Osteoblast (primary cell): ENCODE results near the gene DLGAP1. TPM values are rescaled to one million over a fixed set of nuclear protein-coding genes. Genes with fewer than 3 reads are reported as not detected.

Experiments used
- DNase-seq: peaks from one replicate; pipeline ENCODE4 v3.0.0; 2011; ENCODE audit warnings: low spot score, mixed read lengths; ENCODE audit not compliant: insufficient read length; ENCODE audit errors: missing footprints
- H2AFZ ChIP-seq: 2 replicates; pipeline ENCODE4 v1.6.0; 2011; ENCODE audit warnings: mild to moderate bottlenecking, low read length
- H3K27ac ChIP-seq: 2 replicates; pipeline ENCODE4 v1.5.1; 2011; ENCODE audit warnings: mild to moderate bottlenecking, low read depth, low read length, moderate library complexity
- H3K27me3 ChIP-seq: 2 replicates; pipeline ENCODE4 v1.6.0; 2012; ENCODE audit warnings: mild to moderate bottlenecking, control low read depth, inconsistent platforms, low read length, moderate library complexity; ENCODE audit not compliant: insufficient read depth
- H3K36me3 ChIP-seq: 2 replicates; pipeline ENCODE4 v1.5.1; 2011; ENCODE audit warnings: mild to moderate bottlenecking, low read length, control low read depth, moderate library complexity; ENCODE audit not compliant: insufficient read depth
- H3K4me1 ChIP-seq: 2 replicates; pipeline ENCODE4 v1.5.1; 2011; ENCODE audit warnings: mild to moderate bottlenecking, low read length, control low read depth, moderate library complexity; ENCODE audit not compliant: insufficient read depth
- H3K4me2 ChIP-seq: 2 replicates; pipeline ENCODE4 v1.6.0; 2011; ENCODE audit warnings: mild to moderate bottlenecking, low read length; ENCODE audit not compliant: insufficient read depth
- H3K4me3 ChIP-seq: fragments of 200-600 bp; sonication (generic); 3 replicates; pipeline ENCODE4 v1.5.1; 2012; ENCODE audit warnings: mild to moderate bottlenecking, low read length, inconsistent platforms; ENCODE audit not compliant: insufficient read depth
- H3K79me2 ChIP-seq: 2 replicates; pipeline ENCODE4 v1.6.0; 2012; ENCODE audit warnings: mild to moderate bottlenecking, low read length, control low read depth, inconsistent platforms; ENCODE audit not compliant: insufficient read depth
- H3K9me3 ChIP-seq: 2 replicates; pipeline ENCODE4 v1.5.1; 2011; ENCODE audit warnings: low read depth, low read length, control low read depth
- H4K20me1 ChIP-seq: 2 replicates; pipeline ENCODE4 v1.6.0; 2012; ENCODE audit warnings: mild to moderate bottlenecking, low read length, control low read depth; ENCODE audit not compliant: insufficient read depth
- CTCF ChIP-seq: IDR thresholded peaks from 2 replicates; pipeline ENCODE4 v1.5.1; 2011; ENCODE audit warnings: mild to moderate bottlenecking, low read depth, low read length, moderate library complexity; ENCODE audit errors: extremely low read depth
- total RNA-seq: library from RNA; depleted of rRNA; stranded (reverse); fragments of >200 nt; gene quantifications from 2 replicates; pipeline ENCODE4 v1.2.3, GENCODE V29; 2012

The DLGAP1 gene
- total RNA-seq, 1 donor = not detected

- Histone ChIP-seq H3K79me2 (no peaks in the 10 kb centered on the region), H2AFZ (no peak overlapping the region), H3K36me3 (no peaks in the 10 kb centered on the region), H3K27me3 (no peaks in the 10 kb centered on the region), H3K4me3 (no peak overlapping the region), H4K20me1 (no peaks in the 10 kb centered on the region), H3K4me1 (no peaks in the 10 kb centered on the region), H3K4me2 (no peak overlapping the region), H3K27ac (no peak overlapping the region), H3K9me3 (no peaks in the 10 kb centered on the region)
- no peak for TF ChIP-seq CTCF
- no peak for DNase-seq
These were observed 96.5 kb downstream of the DLGAP1 start for GRCh38 chr18:4358618-4359017.

GRCh38 chr18:4357579-4357978 is 97.5 kb downstream of the DLGAP1 start:
- Histone ChIP-seq H3K36me3 (no peaks in the 10 kb centered on the region), H3K9me3 (no peaks in the 10 kb centered on the region), H2AFZ (no peak overlapping the region), H3K27ac (no peak overlapping the region), H3K79me2 (no peaks in the 10 kb centered on the region), H3K4me3 (no peak overlapping the region), H3K4me1 (no peaks in the 10 kb centered on the region), H3K4me2 (no peak overlapping the region), H3K27me3 (no peaks in the 10 kb centered on the region), H4K20me1 (no peaks in the 10 kb centered on the region)
- DNase-seq = peak; percentile 13
- no peak for TF ChIP-seq CTCF

- Histone ChIP-seq H4K20me1 (no peaks in the 10 kb centered on the region), H3K79me2 (no peaks in the 10 kb centered on the region)
These were observed 98.2 kb downstream of the DLGAP1 start for GRCh38 chr18:4356929-4357328.

GRCh38 chr18:4353853-4354418 is 101.2 kb downstream of the DLGAP1 start:
- H3K4me1 ChIP-seq = no peaks in the 10 kb centered on the region
- no peak overlapping the region for H2AFZ ChIP-seq
- H3K4me3 ChIP-seq = no peak overlapping the region
- no peaks in the 10 kb centered on the region for H3K79me2 ChIP-seq
- H3K27me3 ChIP-seq = no peaks in the 10 kb centered on the region
- no peaks in the 10 kb centered on the region for H4K20me1 ChIP-seq
- no peaks in the 10 kb centered on the region for H3K9me3 ChIP-seq
- no peak for TF ChIP-seq CTCF
- DNase-seq = no peak
- H3K4me2 ChIP-seq = no peak overlapping the region
- H3K27ac ChIP-seq = no peak overlapping the region
- no peaks in the 10 kb centered on the region for H3K36me3 ChIP-seq

More at GRCh38 chr18:4356929-4357328, 98.2 kb downstream of the DLGAP1 start:
- Histone ChIP-seq H3K9me3 (no peaks in the 10 kb centered on the region), H2AFZ (no peak overlapping the region), H3K27me3 (no peaks in the 10 kb centered on the region), H3K27ac (no peak overlapping the region), H3K4me2 (no peak overlapping the region), H3K4me3 (no peak overlapping the region), H3K36me3 (no peaks in the 10 kb centered on the region), H3K4me1 (no peaks in the 10 kb centered on the region)
- TF ChIP-seq CTCF = no peak
- no peak for DNase-seq
